COR-L47 (cell line): Measurements from ENCODE around the gene FLII.
"Not testable (repeated sequence)": the region's sequence is repeated elsewhere in the genome, so short reads cannot be mapped to it uniquely, and the experiment has no call there.

Source experiments
- DNase-seq: peaks from one replicate; lab custom pipeline; 2025; lab: John Stamatoyannopoulos, UW

FLII gene

GRCh38 chr17:18258356-18259038 is at the start of gene FLII:
Gene FLII, minus strand, starts transcription at chr17:18258738. Its CDS starts 48 bp downstream, at chr17:18258690.
- DNase-seq: no peak

- not testable (repeated sequence) for DNase-seq
These were observed 44.7 kb upstream of the FLII start for GRCh38 chr17:18303206-18303605.

- no peak for DNase-seq
These were observed 42.4 kb upstream of the FLII start for GRCh38 chr17:18300725-18301480.

- not testable (repeated sequence) for DNase-seq
These were observed 39.5 kb upstream of the FLII start for GRCh38 chr17:18298061-18298460.

- no peak for DNase-seq
These were observed 33.4 kb upstream of the FLII start for GRCh38 chr17:18291718-18292540.

GRCh38 chr17:18285296-18285695 is 26.8 kb upstream of the FLII start:
- no peak for DNase-seq

- DNase-seq: no peak
These were observed 23.2 kb upstream of the FLII start for GRCh38 chr17:18281788-18282187.

- peak; percentile 76 for DNase-seq
These were observed 22.3 kb upstream of the FLII start for GRCh38 chr17:18280766-18281371.

- DNase-seq: no peak
These were observed 21.7 kb upstream of the FLII start for GRCh38 chr17:18280249-18280648.

GRCh38 chr17:18278867-18279266 is 20.3 kb upstream of the FLII start:
- no peak for DNase-seq

GRCh38 chr17:18277076-18277475 is 18.5 kb upstream of the FLII start:
- no peak for DNase-seq

- DNase-seq: no peak
These were observed 11.8 kb upstream of the FLII start for GRCh38 chr17:18270046-18270931.

- DNase-seq: no peak
These were observed 9.6 kb upstream of the FLII start for GRCh38 chr17:18267927-18268711.

GRCh38 chr17:18267366-18267765 is 8.8 kb upstream of the FLII start:
- no peak for DNase-seq

GRCh38 chr17:18263885-18264682 is 5.5 kb upstream of the FLII start:
- DNase-seq: no peak

- no peak for DNase-seq
These were observed 4.1 kb upstream of the FLII start for GRCh38 chr17:18262641-18263040.

- DNase-seq: no peak
These were observed 3.6 kb upstream of the FLII start for GRCh38 chr17:18262111-18262510.

- DNase-seq: no peak
These were observed 3.1 kb upstream of the FLII start for GRCh38 chr17:18261659-18262058.

- no peak for DNase-seq
These were observed 2.6 kb upstream of the FLII start for GRCh38 chr17:18261146-18261515.
